Right lobe of liver (tissue), 4 donors: ENCODE results near the gene B4GAT1.

Experiments
- CTCF ChIP-seq, 4 donors: fragments of 200-600 bp in 3 of 4; fragments of 450-650 bp in 1 of 4; IDR thresholded peaks; one replicate each; pipeline versions ENCODE4 v1.5.1 to v1.8.0; 2016 to 2022; ENCODE audit warnings: antibody characterized with exemption in 4 of 4, mild to moderate bottlenecking in 2 of 4
- POLR2A ChIP-seq: fragments of 450-650 bp; IDR thresholded peaks from one replicate; pipeline ENCODE4 v1.6.1; 2017; ENCODE audit warnings: antibody characterized with exemption, mild to moderate bottlenecking
- donor health status: DM: no; HTN: no; CAD: no.
- donor health status: DM: no; HTN: no; CAD: no.
- donor health status: DM: no; HTN: yes; CAD: no.

GRCh38 chr11:66315921-66316811 is 31.3 kb downstream of the B4GAT1 start:
- TF ChIP-seq CTCF (IDR thresholded peaks at IDR 0.05) (no peak), POLR2A (no peak)
